K562 (cell line): ENCODE measurements around the gene OR51V1.

Experiments
- CTCF ChIP-seq, 3 experiments: IDR thresholded peaks in 2 of 3; conservative IDR thresholded peaks in 1 of 3; 2 replicates each; pipeline ENCODE4 v1.5.1; 2011 to 2012; ENCODE audit warnings: low read length in 3 of 3, mild to moderate bottlenecking in 3 of 3, control low read depth in 2 of 3, improper control_type of control experiment in 1 of 3, inconsistent platforms in 1 of 3, low read depth in 1 of 3, mixed read lengths in 1 of 3, moderate library complexity in 1 of 3; ENCODE audit not compliant: insufficient read depth in 2 of 3
- DPF2 ChIP-seq: fragments of 450-650 bp; IDR thresholded peaks from 2 replicates; pipeline ENCODE4 v1.6.1; 2016
- HMGXB4 ChIP-seq: sonication (generic); formaldehyde crosslinking; IDR thresholded peaks from 2 replicates; pipeline ENCODE4 v1.8.1; 2023; ENCODE audit warnings: mild to moderate bottlenecking, missing genetic modification reagents
- JUN ChIP-seq, 2 experiments: sonication (generic) in 1 of 2; formaldehyde crosslinking in 1 of 2; IDR thresholded peaks; 2 replicates each; pipeline versions ENCODE4 v1.6.1 to v1.8.0; 2012 to 2022; ENCODE audit warnings: borderline replicate concordance in 2 of 2, mild to moderate bottlenecking in 2 of 2, improper control_type of control experiment in 1 of 2, low read depth in 1 of 2, low read length in 1 of 2, missing genetic modification reagents in 1 of 2
- MLLT1 ChIP-seq, 2 experiments: fragments of 450-650 bp; IDR thresholded peaks; 2 replicates each; pipeline ENCODE4 v1.6.1; 2016
- NFXL1 ChIP-seq: fragments of 450-650 bp; formaldehyde crosslinking; IDR thresholded peaks from 2 replicates; pipeline ENCODE4 v1.4.0; 2021; ENCODE audit warnings: mild to moderate bottlenecking
- REST ChIP-seq, 2 experiments: fragments of 450-650 bp; formaldehyde crosslinking in 1 of 2; IDR thresholded peaks; 2 replicates each; pipeline versions ENCODE4 v1.4.0 to v1.6.1; 2014 to 2020; ENCODE audit warnings: mild to moderate bottlenecking in 2 of 2, borderline replicate concordance in 1 of 2, low read depth in 1 of 2
- SMAD3 ChIP-seq: fragments of 450-650 bp; formaldehyde crosslinking; conservative IDR thresholded peaks from 2 replicates; pipeline ENCODE4 v1.4.0; 2020; ENCODE audit warnings: mild to moderate bottlenecking
- SNRNP70 ChIP-seq: fragments of 200-400 bp; formaldehyde crosslinking; optimal IDR thresholded peaks from 2 replicates; pipeline ENCODE3; 2017; ENCODE audit warnings: low read depth, low read length
- TOE1 ChIP-seq, 2 experiments: fragments of 450-650 bp in 1 of 2; sonication (generic) in 1 of 2; formaldehyde crosslinking in 1 of 2; IDR thresholded peaks; 2 replicates each; pipeline versions ENCODE4 v1.7.1 to v1.8.0; 2016 to 2022; ENCODE audit warnings: borderline replicate concordance in 2 of 2, mild to moderate bottlenecking in 2 of 2, antibody characterized with exemption in 1 of 2, inconsistent platforms in 1 of 2, low read depth in 1 of 2, missing genetic modification reagents in 1 of 2, moderate library complexity in 1 of 2
- ZBTB17 ChIP-seq: fragments of 450-650 bp; formaldehyde crosslinking; IDR thresholded peaks from 2 replicates; pipeline ENCODE4 v1.4.0; 2020; ENCODE audit warnings: mild to moderate bottlenecking
- ZBTB7A ChIP-seq: IDR thresholded peaks from 2 replicates; pipeline ENCODE4 v1.6.1; 2011; ENCODE audit warnings: low read depth, mild to moderate bottlenecking, low read length, moderate library complexity, borderline replicate concordance; ENCODE audit not compliant: control insufficient read depth
- ZNF134 ChIP-seq: fragments of 250-450 bp; sonication (Bioruptor Pico); conservative IDR thresholded peaks from 2 replicates; pipeline ENCODE4 v1.4.0; 2020
- ZNF324 ChIP-seq: fragments of 250-450 bp; sonication (Bioruptor Pico); IDR thresholded peaks from 2 replicates; pipeline ENCODE4 v1.4.0; 2020; ENCODE audit warnings: mild to moderate bottlenecking

GRCh38 chr11:5228124-5228523, 27.6 kb upstream of the OR51V1 start:
- no peak for TF ChIP-seq DPF2
- TF ChIP-seq CTCF (IDR thresholded peaks at IDR 0.05 in 2 of 3, conservative IDR thresholded peaks at IDR 0.05 in 1 of 3; ENCODE audit: insufficient read depth in 2 of 3, low read depth in 1 of 3, low read length in 3 of 3) = no peak
- TF ChIP-seq HMGXB4 (CRISPR knock-in tag) = no peak
- TF ChIP-seq ZNF324 (CRISPR knock-in tag) = no peak
- no peak for TF ChIP-seq ZBTB7A
- no peak for TF ChIP-seq SNRNP70
- TF ChIP-seq JUN (IDR thresholded peaks at IDR 0.05; ENCODE audit: borderline replicate concordance, low read depth, low read length) = no peak
- TF ChIP-seq JUN (CRISPR knock-in tag; IDR thresholded peaks at IDR 0.05; ENCODE audit: borderline replicate concordance) = no peak
- TF ChIP-seq MLLT1 (IDR thresholded peaks at IDR 0.05) = no peak
- TF ChIP-seq SMAD3 (CRISPR knock-in tag) = no peak
- TF ChIP-seq NFXL1 (CRISPR knock-in tag) = no peak
- TF ChIP-seq ZBTB17 (CRISPR knock-in tag) = no peak
- no peak for TF ChIP-seq TOE1 (IDR thresholded peaks at IDR 0.05; ENCODE audit: borderline replicate concordance)
- TF ChIP-seq TOE1 (CRISPR knock-in tag; IDR thresholded peaks at IDR 0.05; ENCODE audit: borderline replicate concordance, low read depth) = no peak
- TF ChIP-seq REST (IDR thresholded peaks at IDR 0.05; ENCODE audit: borderline replicate concordance) = no peak
- TF ChIP-seq REST (CRISPR knock-in tag; IDR thresholded peaks at IDR 0.05; ENCODE audit: low read depth) = no peak
- TF ChIP-seq ZNF134 = no peak
